Endothelial cell of umbilical vein (primary cell): ENCODE results near the gene CRELD1.

ENCODE experiments used
- CTCF ChIP-seq, 2 donors: IDR thresholded peaks; 1 replicate in 1 of 2; 2 replicates in 1 of 2; pipeline ENCODE4 v1.5.1; 2011; ENCODE audit warnings: low read length in 2 of 2, mild to moderate bottlenecking in 2 of 2, moderate library complexity in 2 of 2, control low read depth in 1 of 2, inconsistent platforms in 1 of 2, low read depth in 1 of 2; ENCODE audit not compliant: insufficient read depth in 1 of 2; ENCODE audit errors: extremely low read depth in 1 of 2
- EZH2 ChIP-seq: IDR thresholded peaks from 2 replicates; pipeline ENCODE4 v1.6.1; 2012; ENCODE audit warnings: borderline replicate concordance, low read depth, mild to moderate bottlenecking, moderate library complexity, low read length, inconsistent platforms; ENCODE audit not compliant: severe bottlenecking
- JUN ChIP-seq: IDR thresholded peaks from 2 replicates; pipeline ENCODE4 v1.6.1; 2011; ENCODE audit warnings: borderline replicate concordance, low read depth; ENCODE audit not compliant: insufficient read length, insufficient read depth
- MAX ChIP-seq: IDR thresholded peaks from 2 replicates; pipeline ENCODE4 v1.6.1; 2011; ENCODE audit not compliant: insufficient read depth, insufficient read length
- MYC ChIP-seq: IDR thresholded peaks from one replicate; pipeline ENCODE4 v1.6.1; 2011; ENCODE audit warnings: mild to moderate bottlenecking, low read depth, low read length
- POLR2A ChIP-seq: IDR thresholded peaks from 2 replicates; pipeline ENCODE4 v1.6.1; 2012; ENCODE audit warnings: low read depth, mild to moderate bottlenecking, control low read depth, low read length
- POLR2AphosphoS5 ChIP-seq: IDR thresholded peaks from 2 replicates; pipeline ENCODE4 v1.6.1; 2012; ENCODE audit warnings: low read depth, mild to moderate bottlenecking, control low read depth, low read length, moderate library complexity; ENCODE audit not compliant: insufficient read depth

- no peak for TF ChIP-seq POLR2AphosphoS5
- no peak for TF ChIP-seq MAX
- TF ChIP-seq CTCF (IDR thresholded peaks at IDR 0.05; ENCODE audit: extremely low read depth in 1 of 2, insufficient read depth in 1 of 2, low read depth in 1 of 2, low read length in 2 of 2), result no peak
- TF ChIP-seq JUN, result no peak
- no peak for TF ChIP-seq POLR2A
- no peak for TF ChIP-seq MYC
- TF ChIP-seq EZH2, result no peak
Observed at GRCh38 chr3:9951598-9951961, 17.9 kb downstream of the CRELD1 start.
